HG03039 (cell line): ENCODE data around the gene USP26.
"Not testable (repeated sequence)": the region's sequence is repeated elsewhere in the genome, so short reads cannot be mapped to it uniquely, and the experiment has no call there.

Source experiments
- ATAC-seq: cut with Tn5 transposase; IDR thresholded peaks from one replicate; pipeline ENCODE4 v1.9.1; 2021; ENCODE audit warnings: mild to moderate bottlenecking, moderate library complexity; ENCODE audit not compliant: unreplicated experiment

The USP26 gene

DNA sequence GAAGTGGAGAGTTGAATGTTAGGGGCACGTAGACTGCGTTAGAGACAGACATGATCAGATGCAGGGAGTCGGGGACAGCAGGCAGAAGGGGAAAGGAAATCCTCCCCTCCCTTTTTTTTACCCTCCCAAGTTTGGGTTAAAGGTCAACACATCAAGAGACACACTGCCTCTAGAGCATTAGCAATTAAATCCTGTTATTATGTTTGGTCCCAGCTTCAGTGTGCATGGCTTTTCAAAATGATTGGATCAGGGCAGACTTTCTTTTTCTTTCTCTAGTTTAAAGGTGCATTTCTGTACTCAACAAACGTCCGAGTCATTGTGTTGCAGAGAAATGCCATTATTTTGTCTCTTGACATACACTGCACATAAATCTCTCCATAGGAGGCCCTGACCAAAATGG is 63.9 kb downstream of the USP26 start:
- no peak for ATAC-seq

DNA sequence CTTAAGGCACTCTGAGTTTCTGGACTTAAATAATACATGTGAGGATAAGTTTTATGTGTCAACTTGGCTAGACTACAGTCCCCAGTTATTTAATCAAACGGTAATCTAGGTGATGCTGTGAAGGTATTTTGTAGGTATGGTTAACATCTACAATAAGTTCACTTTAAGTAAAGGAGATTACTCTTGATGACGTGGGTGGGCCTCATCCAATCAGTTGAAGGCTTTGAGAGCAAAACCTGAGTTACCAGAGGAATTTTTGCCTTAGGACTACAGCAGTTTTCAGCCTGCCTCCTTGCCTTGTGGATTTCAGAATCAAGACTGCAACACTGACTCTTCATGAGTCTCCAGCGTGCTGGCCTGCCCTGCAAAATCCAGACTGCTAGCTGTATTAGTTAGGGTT is 78.7 kb downstream of the USP26 start:
- ATAC-seq: no peak

DNA sequence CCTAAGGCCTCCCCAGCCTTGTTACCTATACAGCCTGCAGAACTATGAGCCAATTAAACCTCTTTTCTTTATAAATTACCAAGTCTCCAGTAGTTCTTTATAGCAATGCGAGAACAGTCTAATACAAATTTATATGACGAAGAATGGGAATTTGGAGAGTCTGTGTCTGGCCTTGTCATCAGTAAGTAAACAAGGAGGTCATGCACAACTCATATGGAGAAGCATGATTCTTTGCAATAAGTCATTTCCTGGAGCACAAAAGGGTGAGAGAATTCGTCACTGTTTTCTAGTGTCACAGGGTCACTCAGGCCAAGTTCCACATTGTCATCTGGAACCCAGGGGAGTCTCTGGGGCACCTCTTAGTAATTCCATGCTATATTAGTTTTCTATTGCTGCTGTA is 89.5 kb downstream of the USP26 start:
- ATAC-seq: no peak

DNA sequence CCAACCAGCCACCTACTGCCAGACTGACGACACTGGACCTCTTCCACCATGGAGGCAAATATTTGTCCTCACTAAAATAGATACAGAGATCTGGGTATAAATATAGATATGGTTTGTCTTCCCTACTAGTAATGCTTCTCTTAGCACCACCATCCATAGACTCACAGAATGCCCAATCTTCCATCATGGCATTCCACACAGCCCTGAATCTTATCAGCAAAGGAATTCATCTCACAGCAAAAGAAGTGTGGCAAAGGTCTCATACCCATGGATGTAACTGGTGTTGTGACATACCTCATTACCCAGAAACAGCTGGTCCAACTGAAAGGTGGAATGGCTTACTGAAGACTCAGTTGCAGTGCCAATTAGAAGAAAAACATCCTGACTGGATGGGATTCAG is 91.3 kb downstream of the USP26 start:
- ATAC-seq: no peak

DNA sequence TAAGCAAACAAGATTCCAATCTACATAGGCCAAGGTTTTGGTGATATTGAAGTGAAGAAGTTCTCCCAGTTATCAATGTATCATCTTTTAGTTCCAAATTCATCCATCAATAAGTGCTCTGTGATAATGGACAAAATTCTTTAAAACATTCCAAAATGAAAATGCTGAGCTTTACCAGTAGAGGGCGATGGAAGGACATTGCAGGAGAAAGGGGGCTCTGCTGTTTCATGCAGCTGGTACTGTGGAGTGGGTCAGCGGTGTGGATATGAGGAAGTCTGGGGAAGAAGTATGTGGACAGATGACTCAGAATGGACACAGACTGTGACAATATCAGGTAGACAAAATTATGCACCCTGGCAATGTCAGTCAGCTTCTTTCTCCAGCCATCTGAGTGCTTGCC is 91.9 kb downstream of the USP26 start:
- no peak for ATAC-seq

DNA sequence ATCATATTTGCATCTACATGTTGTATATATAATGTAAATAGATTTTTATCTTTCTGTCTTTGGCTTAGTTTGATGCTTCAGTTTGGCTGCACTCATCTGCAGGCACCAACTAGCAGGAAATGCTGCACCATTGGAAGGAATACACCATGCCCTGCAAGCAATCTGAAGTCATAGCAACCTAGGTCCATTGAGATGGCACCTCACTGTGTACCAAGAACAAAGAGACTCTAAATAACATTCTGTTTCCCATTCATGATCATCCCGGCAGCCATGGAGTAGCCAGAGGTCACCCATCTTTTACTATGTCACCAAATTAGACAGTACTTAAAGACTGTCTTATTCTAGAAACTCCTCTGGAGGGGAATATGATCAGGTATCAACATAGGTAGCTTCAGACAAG is 97.7 kb downstream of the USP26 start:
- no peak for ATAC-seq

DNA sequence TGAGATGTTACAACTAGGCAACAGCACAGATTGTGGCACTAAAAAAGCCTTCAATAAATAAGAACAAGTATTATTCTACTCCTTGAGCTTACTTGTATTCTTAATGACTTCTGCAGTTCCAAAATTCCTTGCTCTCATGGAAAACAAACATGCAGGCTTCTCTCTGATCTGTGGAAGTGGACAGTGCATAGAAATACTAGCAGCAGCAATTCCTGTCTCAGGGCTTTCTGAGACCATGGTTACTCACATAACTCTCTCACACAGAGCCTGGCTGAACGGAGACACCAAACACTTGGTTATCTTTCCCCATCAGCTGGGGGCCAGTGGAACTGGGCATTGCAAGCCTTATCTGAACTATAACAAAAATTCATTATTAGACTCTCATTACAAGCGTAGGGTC is 106.1 kb downstream of the USP26 start:
- no peak for ATAC-seq

DNA sequence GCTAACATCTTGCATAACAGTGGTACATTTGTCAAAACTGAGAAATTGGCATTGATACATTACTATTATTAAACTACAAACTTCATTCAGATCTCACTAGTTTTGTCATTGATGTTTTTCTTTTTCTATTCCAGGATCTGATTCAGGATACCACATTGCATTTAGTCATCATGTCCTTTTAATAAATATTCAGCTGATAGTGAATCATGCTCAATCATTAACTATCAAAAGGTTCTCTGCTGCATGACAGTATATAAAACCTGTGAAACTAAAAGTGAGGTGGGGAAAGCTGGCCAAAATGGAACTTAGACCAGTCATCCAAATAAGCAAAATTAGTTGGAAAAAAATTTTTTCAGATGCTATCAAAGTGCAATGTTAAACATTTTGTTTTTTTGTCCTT is 110.4 kb downstream of the USP26 start:
- ATAC-seq: no peak

DNA sequence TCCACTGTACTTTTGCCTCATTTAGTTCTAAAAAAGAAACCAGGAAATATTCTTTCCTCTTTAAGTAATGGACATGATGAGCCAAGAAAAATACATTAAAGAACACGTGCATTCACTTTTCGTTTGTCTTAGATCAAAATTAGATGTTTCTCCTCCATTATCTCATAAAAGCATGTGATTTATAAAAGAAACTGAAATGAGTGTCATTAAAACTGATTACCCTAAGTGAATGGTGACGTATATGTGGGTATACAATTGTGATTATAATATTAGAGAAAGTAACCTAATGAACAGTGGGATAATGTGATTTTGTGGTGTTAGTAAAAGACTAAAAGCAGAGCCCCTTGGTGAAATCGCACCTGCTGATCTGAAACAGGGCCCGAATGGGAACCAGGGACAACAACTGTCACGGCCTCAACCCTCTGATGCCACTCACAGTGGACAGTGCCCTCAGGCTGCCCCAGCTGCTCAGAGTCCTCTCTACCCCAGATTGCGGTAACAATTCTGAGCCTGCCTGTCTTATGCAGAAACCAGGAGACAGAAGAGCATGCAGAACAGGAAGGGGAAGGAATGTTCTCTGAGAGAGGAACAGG is 112.8 kb downstream of the USP26 start:
- no peak for ATAC-seq

DNA sequence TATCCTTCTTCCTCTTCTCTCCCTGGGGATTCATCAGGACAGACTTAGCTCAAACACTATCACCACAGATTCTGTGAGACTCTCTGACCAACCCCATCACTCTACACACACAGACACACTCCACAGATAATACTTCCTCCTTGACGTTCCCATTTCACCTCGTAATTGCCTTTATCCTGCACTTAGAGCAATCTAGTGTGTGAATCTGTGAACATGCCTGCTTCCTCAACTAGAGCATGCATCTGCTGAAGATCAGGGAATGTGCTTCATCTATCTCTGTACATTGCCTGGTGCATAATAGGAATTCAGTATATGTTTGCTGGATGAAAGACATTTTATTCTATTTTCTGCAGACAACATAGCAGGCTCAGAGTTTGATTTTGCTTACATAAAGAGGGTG is 113.4 kb downstream of the USP26 start:
- no peak for ATAC-seq

DNA sequence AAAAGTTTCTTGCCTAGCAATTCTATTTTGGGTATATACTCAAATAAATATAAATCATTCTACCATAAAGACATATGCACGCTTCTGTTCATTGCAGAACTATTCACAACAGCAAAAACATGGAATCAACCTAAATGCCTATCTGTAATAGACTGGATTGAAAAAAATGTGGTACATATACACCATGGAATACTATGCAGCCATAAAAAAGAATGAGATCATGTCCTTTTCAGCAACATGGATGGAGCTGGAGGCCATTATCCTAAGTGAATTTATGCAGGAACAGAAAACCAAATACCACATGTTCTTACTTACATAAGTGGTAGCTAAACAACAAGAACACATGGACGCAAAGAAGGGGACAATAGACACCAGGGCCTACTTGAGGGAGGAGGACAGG is 116.9 kb downstream of the USP26 start:
- not testable (repeated sequence) for ATAC-seq
